ENCODE results near the gene CSK.

The CSK gene

DNA sequence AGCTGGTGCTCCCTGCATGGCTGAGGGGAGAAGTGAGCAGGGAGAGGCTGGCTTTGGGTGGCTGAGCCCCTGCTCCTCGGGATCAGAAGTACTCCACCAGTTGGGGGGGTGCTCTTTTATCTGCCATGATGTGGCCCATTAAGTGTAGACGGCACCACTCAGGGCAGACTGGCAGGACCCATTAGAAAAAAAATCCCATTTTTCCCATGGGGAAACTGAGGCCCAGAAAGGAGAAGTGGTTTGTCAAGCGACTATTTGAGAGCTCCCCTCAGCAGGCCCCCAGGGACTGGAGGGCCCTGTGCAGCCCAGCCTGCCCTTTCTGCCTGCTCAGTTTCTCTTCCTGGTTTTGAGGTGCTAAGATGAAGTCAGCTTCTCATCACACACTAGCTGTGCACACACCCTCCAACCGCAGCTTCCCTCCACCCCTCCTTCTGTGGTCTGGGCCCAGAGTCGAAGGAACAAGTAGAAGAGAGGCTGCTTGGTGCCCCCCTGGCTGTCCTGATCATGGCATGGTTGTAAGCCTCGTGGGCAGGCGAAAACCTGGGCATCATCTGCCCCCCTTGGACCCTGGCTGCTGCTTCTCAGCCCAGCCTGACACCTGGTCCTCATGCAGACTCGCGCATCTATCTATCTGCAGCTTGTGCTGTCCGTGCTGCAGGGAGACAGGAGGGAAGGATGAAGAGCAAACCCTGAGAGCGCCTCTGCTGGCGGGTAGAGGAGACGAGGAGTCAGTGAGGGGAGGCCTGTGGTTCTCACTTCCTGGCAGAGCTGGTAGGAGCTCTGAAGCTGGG, 5.6 kb downstream of the CSK start:
- DNase-seq (ENCODE audit: low read depth) = peak; percentile 39

DNA sequence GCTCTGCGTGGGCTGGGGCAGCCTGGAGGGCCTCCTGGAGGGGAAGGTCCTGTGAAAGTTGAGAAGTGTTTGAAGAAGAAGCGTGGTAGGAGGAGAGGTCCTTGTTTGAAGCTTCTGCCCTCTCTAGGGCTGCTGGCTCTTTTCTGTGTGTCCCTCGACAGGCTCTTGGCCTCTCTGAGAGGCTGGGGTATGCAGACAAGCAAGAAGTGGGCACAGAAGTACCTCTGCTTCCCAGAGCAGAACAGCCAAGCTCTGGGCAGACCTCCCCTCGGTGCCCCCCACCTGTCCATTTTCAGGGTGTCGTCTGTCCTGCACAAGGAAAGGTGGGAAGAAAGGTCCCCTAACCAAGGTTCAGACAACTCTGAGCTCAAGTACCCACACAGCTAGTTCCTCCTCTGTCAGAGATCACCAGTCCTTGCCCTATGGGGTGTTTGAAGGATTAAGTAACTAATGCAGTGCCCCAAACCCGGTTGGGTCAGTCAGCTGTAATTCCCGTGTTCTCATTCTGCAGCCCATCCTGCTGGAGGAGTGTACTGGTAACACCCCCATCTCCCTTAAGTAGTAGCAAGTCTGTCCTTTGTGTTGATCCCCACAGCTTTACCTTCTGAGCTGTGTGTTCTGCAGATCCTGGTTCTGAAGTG, 6.3 kb downstream of the CSK start:
- no peak for DNase-seq (ENCODE audit: low read depth)

DNA sequence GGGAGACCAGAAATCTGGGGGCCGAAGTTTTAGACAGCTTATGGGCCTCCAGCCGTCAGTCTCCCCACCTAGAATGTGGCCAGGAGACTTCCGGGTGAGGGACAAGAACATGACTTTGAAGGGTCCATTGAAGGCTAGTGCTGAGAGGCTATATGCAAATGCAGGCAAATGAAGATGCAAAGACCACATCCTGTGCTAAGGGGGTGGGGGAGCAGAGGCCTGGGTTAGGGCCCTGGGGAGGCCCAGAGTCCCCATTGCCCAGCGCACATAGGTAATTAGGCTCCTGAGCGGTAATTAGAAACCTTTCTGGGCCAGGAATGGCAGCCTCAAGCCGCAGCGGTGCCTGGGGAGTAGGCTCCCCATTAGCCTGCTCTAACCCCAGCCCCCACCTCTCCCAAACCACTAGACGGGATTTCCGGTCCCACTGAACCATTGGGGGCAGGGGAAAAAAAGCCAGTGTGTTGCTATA, 6.8 kb downstream of the CSK start:
- no peak for DNase-seq (ENCODE audit: low read depth)

DNA sequence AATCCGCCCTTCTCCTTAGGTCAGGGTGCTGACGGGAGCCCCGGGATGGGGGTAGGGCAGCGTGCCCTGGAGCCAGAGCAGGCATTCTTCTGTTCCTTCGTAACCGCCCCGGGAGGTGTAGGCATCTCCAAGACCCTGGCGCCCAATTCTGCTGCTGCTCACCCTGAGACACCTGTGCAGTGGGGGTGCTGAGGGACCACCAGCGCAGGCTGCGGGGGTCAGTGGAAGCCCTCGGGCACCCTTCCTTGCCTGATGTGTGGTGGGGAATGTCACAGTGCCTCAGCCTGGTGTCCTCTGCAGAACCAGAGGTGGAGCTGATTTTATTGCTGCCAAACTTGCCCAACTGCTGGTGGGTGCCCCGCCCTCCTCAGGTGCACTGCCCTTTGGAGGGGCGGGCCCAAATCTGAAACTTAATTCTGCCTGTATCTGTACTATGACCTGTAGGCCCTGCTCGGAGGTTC, 7.3 kb downstream of the CSK start:
- DNase-seq (ENCODE audit: low read depth) = no peak

DNA sequence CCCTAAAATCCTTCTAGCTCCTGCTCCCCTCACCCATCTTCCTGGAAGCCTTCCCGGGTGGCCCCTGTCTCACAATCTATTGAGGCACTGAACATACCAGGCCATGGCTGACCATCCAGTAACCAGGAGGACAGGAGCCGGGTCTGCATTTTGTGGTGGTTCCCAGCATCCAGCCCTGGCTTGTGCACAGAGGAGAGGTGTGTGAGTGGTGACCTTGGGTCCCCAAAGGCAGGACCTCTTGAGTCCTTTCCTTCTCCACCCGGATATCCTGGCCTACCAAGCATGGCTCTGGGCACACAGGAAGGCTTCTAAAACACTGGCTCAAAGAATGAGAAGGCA, 7.8 kb downstream of the CSK start:
- DNase-seq (ENCODE audit: low read depth) = no peak

DNA sequence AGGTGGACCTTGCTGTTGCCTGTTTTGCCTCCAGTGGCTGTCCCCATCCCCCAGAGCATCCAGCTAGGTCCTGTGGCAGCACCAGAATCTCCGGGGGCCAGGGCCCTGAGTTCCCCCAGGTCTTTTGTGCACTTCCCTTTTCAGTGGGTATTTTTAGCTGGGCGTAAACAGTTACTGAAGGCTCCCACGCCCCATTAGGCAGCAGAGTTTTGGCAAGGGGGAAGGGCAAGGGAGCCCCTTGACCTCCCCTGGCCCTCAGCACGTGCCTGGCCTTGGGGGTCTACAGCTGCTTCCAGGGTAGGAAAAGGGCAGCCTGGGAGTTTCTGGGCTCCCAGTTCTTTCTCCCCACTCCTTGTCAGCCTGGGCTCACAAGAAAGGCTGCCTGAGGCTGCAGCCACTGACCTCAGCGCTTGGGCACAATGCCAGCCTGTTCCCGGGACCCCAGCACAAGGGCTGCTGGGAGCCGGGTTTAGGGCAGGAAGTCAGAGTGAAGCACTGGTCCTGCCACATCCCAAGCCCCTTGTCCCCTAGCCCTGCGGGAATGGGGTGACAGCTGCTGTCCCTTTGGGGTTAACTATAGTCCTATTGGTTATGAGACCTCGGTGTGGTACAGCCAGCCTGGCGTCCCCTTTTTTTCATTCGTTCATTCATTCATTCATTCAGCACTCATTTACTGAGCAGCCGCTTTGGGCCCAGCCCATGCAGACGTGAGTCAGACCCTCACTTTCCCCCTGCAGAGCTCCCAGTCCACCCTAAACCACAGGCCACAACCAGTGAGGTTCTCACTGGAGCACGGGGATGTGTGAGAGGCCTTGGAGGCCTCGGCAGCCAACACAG, 8.4 kb downstream of the CSK start:
- peak; percentile 26 for DNase-seq (ENCODE audit: low read depth)

DNA sequence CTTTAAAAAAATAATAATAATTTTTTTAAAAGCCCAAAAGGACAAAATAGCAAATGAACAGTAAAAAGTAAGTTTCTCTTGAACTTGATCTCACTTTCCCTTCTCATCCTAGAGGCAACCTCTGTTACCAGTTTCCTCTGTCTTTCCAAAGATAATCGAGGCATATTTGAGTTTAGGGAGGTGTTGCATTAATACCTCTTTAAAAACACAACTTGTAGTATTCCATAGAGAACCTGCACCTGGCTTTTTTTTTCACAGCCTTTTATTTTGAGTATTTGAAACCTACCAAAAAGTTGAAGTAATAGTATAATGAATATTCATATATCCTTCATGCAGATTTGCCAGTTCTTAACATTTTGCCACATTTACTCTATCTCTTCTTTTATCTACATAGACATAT, 9.1 kb downstream of the CSK start:
- no peak for DNase-seq (ENCODE audit: low read depth)

DNA sequence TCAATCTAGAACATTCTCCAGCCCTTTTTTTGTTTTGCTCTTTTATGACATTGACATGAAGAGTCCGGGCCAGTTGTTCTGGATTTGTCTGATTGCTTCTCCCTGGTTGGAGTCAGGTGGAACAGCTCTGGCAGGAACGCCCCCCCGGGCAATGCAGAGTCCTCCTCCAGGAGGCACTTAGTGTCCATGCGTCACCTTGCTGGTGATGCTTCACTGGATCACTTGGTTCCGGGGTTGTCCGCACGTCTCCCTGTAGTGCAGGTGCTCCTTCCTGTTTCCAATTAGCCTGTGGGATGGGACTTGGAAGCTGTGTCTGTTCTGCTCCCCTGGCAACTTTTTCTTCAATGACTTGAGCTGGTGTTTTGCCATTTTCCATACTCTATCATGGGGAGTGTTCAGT, 9.8 kb downstream of the CSK start:
- no peak for DNase-seq (ENCODE audit: low read depth)

DNA sequence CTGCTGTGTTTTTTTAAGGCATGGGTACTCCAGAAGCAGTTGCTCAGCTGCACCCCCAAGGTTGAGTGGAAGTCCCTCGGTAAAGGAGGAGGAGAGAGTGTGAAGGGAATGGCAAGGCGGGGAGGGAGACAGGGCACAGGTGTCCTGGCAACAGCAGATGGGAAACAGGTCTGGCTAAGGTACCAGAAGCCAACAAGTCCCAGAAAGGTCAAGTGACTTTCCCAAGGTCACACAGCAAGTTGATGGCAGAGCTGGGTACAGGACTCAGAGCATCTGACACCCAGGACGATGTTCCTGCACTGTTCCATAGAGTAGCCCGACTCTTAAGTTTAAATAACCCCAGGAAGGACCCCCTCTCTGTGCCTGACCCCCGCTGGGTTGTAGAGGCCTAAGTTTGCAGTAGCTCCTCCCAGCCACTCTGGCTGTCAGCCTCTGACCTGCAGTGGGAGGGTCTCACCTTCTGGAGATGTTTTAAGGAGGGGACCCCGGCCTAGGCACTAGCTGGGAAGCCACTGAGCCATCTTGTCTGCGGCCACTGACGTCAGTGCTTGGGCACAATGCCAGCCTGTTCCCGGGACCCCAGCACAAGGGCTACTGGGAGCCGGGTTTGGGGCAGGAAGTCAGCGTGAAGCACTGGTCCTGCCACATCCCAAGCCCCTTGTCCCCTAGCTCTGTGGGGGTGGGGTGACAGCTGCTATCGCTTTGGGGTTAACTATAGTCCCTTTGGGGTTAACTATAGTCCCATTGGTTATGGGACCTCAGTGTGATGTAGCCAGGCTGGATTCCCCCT, 10.5 kb downstream of the CSK start:
- DNase-seq (ENCODE audit: low read depth) = no peak

DNA sequence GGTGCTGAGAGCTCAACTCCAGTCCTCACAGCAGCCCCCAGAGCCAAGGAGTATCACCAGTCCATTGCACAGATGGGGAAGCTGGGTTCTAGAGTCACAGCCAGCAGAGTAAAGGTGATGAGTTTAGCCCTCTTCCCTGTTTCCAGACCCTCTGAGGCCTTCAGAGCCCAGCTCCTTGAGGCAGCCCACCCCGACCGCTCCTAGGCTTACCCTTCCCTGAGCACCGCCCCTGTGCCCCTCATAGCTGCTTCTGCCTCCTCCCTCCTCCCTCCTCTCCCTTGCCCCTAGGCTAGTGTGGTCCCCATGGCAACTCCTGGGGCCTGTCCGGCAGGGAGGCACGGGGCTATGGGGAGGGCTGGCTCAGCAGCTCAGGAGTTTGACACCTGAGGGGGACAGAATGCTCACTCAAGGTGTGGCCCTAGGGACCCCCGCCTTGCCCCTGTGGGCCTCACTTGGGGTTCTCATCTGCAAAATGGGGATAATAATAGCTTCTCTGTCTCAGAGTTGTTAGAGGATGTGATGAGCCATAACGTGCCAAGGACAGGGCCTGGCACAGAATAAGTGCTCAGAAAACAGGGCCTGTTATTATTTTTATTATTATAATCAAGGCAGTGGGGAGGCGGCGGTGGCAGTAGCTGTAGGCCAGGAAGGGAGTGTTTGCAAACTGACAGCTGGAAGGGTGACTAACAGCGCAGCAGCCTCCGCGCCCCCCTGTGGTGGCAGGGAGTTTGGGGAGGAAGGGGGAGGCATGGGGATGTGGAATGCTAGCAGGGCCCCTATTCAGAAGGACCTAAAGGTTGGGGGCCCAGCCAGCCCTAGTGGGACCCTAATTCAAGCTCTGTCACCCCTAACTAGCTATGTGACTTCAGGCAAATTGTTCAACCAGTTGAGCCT, 11.5 kb downstream of the CSK start:
- no peak for DNase-seq (ENCODE audit: low read depth)

DNA sequence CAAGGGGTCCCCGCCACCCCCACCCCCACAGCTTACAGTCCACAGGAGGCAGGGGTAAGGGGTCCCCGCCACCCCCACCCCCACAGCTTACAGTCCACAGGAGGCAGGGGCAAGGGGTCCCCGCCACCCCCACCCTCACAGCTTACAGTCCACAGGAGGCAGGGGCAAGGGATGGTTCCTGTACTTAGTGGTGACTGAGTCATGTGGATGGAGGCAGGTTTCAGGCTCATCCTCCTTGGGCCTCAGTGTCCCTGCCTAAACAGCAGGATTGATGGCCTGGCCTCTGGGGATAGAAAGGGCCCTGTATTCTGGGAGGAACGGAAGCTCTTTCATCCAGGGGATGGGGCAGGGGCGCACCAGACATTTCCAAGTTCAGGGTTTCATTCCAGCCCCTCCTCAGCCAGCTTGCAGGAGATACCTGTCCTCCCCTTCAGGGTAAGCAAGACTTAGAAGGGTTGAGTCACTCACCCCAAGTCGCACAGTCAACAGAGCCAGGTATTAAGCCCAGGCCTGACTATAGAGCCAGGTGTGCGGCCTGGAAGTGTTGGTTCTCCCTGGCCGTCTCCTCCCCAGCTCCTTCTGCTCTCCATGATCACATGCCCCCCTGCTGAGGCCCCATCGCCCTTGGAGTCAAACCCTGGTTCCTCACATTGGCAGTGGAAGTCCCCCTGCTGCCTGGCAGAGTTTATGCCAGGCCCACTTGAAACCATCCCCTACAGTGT, 12.5 kb downstream of the CSK start:
- DNase-seq (ENCODE audit: low read depth) = no peak

DNA sequence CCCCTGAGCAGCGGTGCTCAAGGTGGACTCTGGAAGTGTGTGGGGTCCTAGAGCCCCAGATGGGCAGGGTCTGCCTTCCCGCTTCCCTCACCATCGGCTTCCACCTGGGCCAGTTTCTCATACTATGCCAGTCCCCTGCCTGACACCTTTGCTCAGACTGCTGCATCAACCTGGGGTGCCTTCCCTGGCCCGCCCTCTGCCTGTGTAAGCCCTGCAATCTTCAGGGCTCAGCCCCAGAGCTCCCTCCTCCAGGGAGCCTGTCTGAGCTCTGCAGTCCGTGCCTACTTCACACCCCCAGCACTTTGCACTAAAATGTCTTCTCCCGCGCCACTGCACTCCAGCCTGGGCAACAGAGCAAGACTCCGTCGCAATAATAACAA, 13.1 kb downstream of the CSK start:
- DNase-seq (ENCODE audit: low read depth) = no peak

DNA sequence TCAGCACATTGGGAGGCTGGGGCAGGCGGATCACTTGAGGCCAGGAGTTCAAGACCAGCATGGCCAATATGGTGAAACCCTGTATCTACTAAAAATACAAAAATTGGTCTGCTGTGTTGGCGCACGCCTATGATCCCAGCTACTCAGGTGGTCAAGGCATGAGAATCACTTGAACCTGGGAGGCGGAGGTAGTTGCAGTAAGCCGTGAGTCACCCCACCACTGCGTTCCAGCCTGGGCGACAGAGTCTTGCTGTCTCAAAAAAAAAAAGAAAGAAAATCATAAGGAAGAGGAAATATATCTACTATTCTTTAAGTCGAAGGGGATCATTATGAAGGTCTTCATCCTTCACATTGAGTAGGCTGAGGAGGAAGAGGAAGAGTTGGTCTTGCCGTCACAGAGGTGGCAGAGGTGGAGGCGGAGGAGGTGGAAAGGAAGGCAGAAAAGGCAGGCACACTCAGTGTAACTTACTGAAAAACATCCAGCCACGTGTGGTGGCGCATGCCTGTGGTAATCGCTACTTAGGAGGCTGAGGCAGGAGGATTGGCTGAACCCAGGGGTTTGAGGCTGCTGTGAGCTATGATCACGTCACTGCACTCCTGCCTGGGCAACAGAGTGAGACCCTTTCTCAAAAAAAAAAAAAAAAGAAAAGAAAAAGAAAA, 14.2 kb downstream of the CSK start:
- no peak for DNase-seq (ENCODE audit: low read depth)

DNA sequence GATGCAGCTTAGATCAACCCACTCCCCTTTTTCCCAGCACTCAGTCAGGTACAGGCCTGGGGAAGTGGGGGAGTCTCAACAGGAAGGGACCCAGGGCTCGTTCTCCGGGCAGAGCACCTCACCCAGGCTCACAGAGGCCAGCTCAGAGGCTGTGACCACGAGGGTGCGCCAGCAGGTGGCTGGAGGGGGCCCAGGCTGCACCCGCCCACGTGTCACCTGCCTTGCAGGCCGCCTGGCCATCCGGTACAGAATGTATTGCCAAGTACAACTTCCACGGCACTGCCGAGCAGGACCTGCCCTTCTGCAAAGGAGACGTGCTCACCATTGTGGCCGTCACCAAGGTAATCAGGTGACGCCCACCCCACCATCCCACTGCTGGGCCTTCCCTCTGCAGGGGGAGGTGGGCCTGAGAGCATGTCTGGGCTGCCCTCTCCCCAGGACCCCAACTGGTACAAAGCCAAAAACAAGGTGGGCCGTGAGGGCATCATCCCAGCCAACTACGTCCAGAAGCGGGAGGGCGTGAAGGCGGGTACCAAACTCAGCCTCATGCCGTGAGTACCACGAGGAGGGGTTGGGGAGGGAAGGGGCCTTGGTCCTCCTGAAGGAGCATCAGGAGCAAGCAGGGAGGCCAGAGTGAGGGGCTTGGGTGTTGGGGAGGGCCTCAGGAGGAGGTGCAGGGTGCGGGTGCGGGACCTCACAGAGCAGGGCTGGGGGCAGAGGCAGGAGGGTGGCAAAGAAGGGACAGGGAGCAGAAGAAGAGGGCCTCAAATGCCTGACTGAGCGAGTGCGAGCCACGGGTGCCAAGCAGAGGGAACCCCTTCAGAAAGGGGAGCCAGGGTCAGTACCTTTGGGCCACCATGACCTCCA, 16.7 kb downstream of the CSK start:
- no peak for DNase-seq (ENCODE audit: low read depth)

DNA sequence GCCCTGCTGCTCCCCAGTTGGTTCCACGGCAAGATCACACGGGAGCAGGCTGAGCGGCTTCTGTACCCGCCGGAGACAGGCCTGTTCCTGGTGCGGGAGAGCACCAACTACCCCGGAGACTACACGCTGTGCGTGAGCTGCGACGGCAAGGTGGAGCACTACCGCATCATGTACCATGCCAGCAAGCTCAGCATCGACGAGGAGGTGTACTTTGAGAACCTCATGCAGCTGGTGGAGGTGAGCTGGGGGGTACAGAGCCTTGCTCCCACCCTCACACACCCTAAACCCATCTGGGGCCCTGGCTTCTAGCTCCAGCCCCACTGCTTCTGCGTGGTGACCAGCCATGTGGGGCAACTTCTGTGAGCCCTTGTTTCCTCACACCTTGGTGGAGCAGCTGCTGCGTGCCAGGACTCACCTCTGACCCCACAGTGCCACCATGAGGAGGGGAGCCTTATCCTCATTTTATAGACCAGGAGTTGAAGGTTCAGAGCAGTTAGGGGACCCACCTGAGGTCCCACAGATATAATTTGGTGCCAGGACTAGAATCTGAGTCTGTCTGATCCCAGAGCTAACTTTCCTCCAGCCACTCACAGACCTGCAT, 17.5 kb downstream of the CSK start:
- no peak for DNase-seq (ENCODE audit: low read depth)

DNA sequence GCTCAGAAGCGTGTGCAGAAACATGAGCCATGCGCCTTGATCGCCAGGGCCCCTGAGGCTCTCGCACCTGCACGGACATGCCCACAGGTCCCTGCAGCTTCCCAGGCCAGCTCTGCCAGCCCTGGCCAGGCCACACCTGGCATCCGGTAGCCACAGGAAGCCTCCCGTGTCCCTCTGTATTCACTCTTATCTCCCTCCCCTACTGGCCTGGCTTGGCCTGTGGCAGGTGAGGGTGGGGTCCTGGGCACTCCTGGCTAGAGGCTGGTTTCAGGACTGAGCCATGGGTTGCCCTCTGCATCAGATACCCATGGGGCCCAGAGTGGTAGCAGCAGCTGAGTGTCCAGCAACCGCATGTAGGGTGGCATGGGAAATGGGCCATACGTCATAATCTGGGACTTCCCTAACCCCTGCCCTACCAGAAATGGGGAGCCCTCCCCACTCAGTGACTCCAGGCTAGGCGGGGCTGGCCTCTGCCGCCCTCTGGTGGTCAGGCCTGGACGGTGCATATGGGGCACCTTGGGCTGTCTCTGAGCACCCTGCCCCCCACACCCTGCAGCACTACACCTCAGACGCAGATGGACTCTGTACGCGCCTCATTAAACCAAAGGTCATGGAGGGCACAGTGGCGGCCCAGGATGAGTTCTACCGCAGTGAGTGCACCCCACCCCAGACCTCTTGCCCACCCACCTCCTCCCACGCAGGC, 18.1 kb downstream of the CSK start:
- DNase-seq (ENCODE audit: low read depth) = peak; percentile 26

DNA sequence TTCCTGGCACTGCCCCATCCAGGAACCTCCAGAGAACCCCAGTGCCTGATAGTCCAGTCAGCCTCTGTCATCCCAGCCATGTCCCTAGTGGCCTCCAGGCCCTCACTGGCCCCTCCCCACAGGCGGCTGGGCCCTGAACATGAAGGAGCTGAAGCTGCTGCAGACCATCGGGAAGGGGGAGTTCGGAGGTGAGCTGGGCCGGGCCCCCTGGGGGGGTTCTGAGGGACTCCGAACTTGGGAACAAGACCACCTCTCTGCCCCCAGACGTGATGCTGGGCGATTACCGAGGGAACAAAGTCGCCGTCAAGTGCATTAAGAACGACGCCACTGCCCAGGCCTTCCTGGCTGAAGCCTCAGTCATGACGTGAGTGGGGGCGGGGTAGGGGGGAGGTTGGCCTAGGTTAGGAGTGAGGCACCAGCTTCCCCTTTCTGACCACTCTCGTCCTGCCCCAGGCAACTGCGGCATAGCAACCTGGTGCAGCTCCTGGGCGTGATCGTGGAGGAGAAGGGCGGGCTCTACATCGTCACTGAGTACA, 18.7 kb downstream of the CSK start:
- DNase-seq (ENCODE audit: low read depth) = no peak
